HG03469 (cell line): ENCODE results near the gene SERPINA3.

Source experiments
- ATAC-seq: cut with Tn5 transposase; IDR thresholded peaks from one replicate; pipeline ENCODE4 v1.9.1; 2021; ENCODE audit warnings: mild to moderate bottlenecking, moderate library complexity, moderate number of reproducible peaks; ENCODE audit not compliant: unreplicated experiment

The SERPINA3 gene

DNA sequence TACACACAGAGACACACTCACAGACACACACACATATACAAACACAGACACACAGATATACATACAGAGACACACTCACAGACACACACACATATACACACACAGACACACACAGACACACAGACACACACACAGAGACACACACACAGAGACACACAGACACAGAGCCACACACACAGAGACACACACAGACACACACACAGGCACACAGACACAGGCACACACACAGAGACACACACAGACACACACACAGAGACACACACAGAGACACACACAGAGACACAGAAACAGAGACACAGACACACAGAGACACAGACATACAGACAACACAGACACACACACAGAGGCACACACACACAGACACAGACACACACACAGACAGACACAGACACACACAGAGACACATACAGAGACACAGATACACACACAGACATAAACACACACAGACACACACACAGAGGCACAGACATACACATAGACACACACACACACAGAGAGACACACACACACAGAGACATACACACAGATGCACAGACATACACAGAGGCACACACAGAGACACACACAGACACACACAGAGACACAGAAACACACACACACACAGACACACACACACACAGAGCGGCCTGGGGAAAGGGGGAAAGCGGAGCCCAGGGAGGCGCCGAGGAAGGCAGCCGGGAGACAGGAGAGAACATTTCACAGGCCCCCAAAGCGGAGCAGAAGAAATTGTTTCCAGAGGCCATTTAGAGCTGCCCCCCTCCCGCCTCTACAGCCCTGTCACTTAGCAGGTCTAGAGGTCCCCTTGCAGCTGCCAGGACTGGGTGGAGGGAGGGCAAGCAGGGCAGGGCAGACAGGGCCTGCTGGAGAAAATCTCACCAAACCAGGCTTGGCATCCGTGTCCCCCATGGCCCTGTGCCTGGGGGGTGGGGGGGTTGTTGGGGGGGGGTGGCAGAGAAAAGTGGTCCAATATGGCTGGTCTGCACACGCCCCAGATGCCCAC lies 38.9 kb downstream of the SERPINA3 start:
- no peak for ATAC-seq

DNA sequence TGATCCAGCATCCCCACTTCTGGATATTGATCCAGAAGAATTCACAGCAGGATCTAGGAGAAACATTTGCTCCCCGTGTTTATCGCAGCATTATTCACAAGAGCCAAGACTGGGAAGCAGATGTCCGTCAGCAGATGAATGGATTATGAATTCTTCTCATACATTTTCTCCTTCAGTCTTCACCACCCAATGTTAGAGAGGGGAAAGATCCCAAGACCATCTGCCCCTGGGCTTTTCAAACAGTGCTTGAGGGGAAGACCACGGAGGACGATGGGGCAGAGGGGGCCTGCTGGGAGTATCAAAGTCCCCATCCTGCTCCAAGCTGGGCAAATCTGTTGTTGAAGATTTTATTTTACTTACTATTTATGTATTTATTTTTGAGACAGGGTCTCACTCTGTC lies 41.1 kb downstream of the SERPINA3 start:
- ATAC-seq, result no peak

DNA sequence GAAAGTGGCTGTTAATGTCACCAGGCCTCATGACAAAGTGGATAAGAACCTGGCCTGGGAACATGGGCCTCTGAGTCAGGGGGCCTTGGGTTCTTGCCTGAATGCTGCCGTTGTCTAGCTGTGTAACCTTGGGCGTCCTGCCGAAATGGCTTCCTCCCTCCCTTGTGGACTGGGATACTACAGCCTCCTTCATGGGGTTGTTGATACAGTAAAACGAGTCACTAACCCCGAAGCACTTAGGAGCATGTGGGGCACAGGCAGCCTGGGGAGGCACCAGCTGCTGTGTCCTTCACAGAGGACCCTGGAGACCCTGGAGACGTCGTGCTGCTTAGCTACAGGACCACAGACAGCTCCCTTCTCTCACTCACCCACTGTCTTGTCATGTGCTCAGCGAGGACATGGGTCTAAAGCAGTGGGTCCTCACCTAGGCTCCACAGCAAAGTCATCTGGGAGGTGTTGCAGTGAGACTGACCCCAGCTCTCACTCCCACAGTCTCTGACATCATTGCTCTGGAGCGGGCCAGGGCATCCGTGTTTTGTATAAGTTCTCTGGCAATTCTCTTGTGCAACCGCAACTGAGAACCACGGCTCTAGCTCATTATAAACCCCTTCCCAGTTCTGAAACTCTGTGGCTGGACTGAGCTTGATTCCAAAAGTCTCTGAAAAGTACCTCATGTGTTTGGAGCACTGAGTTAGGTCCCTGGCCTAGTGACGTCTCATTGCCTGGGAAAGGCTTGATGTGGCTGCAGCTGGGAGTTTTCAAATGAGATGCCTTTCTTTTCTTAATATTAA lies 42.1 kb downstream of the SERPINA3 start:
- no peak for ATAC-seq

DNA sequence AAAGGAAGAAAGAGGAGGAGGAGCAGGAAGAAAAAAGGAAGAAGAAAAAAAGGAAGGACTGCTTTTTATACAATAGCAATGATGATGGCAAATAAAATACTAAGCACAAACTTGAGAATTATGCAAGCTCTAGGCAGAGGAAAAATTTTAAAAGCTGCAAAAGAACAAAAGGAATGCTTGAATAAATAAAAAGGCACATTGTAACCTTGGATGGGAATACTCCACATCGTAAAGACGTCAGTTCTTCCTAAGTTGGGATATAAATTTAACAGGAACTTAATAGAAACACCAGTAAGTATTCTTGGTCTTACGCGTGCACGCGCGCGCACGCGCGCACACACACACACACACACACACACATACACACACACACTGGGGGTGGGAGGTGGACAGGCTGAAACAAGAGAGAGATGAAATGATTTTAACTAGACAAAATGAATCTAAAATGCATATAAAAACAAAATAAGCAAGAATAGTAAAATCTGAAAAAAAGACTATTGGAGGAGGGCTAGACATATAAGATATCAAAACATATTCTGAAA lies 43.0 kb downstream of the SERPINA3 start:
- no peak for ATAC-seq

DNA sequence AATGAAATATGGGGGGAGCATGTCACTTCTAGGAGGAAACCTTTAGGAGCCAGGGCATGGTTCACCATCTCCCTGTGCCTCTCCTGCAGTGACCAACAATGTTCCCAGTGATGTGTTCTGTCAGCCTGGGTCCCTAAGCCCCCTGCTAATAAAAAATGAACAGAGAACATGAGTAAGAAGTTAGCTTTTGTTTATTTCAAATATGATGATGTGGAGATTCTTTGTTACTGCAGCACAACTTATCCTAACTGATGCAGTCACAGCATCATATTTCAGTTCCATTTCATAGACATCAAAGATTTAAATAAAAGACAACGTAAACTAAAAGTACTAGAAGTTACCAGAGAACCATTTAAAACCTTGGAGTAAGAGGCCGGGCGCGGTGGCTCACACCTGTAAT lies 43.9 kb downstream of the SERPINA3 start:
- ATAC-seq, result no peak

DNA sequence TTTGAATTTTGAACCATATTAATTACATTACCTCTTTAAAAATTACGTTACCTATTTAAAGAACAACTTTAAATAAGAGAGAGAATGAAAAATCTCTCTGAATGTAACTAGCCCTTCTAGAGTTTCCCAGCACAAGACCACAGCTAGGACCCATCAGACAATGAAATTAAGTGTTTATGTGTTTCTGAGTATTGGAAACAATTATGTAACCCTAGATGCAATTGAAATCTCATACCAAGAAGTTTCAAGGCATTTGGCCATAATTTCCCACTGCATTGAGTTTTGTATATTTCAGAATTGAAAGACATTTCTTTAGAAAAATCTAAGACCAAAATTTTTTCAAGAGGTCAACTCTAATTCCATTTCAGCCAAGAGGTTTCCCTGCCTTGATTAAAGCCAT lies 47.1 kb downstream of the SERPINA3 start:
- ATAC-seq, result no peak

DNA sequence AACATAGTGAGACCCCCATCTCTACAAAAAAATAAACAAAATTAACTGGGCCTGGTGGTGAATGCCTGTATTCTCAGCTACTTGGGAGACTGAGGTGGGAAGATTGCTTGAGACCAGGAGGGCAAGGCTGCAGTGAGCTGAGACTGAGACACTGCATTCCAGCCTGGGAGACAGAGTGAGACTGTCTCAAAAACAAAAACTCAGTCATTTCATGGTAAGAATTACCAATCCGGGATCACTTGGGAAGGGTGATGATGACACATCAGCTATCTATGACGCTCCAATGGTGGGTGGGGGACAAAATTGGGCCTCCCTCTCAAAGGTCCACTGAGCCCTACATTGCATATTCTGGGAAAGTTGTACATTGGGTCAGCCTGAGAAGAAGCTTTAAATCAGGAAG lies 47.7 kb downstream of the SERPINA3 start:
- ATAC-seq, result no peak

DNA sequence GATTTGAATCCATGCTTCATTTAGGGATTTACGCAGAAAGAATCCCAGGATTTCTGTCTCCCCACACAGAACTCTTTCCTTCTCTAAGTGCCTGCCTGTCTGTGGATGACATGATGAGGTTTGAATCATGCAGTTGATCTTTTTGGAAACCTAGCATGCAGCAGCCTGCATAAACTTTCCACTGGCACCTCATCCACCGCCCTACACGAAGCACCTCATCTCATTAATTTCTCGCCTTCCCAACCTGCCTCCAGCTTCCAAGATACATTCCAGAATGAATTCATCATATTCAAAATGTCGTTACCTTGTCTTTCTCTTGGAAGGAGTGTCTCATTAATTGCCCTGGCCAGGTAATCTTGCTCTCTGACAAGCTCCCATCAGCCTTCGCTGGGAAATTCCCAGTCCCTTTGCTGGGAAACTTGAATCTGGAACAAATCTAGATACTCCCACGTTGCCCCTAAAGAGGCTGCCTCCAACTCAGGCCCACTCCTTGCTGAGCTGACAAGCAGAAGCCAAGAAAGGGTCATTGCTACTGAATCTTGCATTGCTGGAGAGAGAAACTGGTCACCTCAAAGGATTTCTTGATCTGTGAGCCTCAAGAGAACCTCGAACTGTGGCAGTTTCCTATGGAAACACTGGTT lies 48.2 kb downstream of the SERPINA3 start:
- ATAC-seq, result no peak

DNA sequence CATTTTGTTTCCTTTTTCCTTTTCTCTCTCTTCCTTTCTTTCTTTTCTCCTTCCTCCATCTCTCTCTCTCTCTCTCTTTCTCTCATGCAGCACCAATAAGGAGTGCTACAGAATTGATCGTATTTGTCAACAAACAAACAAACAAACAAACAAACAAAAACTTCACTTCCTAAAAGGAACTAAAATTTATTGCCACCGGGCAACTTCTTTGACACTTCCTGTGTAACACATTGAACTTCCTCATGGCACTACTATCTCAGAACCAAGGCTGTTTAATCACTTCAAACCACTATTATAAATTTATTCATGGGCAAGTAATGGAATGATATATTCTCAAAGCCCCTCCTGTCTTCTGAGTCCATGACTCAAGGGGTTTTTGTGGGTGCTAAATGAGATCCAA lies 51.3 kb downstream of the SERPINA3 start:
- no peak for ATAC-seq

DNA sequence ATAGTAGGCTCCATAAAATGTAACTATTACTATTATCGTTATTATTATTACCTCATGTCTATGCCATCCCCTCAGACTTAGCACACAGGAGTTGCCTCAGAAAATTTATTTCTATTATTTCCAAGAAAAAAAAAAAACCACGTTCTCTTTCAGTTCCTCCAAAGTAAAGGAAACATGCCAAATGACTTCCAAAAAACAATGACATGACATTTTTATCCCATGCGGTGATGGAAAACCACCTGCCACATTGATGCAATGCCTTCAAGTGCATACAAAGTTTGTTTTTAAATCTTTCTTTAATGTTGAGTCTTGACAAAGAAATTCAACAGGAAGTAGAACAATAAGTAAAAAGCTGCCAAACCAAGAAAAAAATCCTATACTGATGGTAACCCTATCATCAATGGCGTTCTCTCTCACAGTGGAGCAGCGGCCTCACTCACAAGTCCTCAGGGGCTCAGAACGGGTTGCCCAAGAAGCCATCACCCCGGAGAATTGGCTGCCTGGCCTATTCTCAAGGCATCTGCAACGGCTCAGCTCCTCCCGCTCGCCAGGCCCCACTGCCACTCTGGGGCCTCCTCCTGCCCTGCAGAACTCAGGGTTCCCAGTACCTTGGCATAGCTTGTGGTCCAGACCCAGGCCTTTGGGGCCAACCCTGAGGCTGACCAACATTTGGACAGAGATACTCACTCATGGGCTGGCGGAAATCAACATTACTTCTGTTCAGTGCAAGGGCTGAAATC lies 51.9 kb downstream of the SERPINA3 start:
- ATAC-seq, result no peak

DNA sequence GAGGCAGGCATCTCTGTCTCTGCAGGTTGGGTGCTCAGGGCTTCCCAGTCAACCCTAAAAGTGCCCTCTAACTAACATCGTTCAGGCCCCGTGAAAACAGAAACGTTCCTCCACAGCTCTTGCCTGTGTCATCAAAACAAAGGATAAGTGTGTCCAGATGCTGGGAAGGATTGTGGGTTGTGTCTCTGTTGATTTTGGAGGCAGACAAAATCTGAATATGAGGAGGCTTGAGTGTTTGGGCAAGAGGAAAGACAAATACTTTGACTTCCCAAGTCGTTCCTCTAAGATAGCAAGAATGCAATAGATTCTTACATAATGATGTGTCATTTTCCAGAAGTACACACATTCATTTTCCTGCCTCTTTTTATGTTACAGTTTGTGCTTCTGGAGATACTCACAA lies 52.9 kb downstream of the SERPINA3 start:
- ATAC-seq, result no peak

DNA sequence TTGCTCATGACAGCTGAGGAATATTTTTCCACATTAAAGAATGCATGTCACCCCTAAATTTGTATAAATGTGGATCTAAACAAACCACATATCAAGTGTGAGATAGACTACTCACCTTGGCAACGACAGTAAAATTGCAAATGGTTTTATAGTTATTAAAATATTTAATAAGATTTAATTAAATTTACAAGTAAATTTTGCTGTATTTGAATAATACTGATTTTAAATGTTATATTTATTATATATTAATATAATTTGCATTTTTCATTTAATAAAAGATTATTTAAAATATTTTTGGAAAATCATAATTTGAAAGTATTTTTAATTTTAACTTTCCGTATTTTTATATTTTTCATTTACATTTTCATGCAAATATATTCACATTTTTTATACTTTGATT lies 53.4 kb downstream of the SERPINA3 start:
- ATAC-seq, result no peak

DNA sequence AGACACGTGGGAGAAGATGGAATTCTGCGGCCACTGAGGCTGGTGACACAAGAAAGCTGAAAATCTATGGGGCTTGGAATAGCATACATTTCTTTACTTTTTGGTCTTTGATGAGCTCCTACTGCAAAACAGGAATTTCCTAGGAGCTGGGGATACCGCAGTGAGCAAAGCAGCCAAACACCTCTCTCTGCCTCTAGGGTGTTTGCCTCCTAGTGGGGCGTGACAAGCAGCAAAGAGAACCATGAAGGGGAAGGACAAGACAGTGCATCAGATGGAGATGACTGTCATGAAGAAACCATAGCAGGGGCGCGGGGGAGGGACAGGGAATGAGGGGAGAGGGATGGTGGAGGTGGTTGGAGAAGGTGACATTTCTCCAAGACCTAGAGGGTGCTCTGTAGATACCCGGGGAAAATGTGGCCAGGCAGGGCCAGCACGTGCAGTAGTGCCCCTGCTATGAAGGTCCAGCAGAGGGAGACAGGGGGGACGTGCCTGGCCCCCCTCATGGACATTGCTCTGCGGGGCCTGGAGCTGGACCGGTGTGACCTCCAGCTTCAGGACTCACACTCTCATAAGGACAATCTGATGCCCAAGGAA lies 58.6 kb downstream of the SERPINA3 start:
- ATAC-seq, result no peak

DNA sequence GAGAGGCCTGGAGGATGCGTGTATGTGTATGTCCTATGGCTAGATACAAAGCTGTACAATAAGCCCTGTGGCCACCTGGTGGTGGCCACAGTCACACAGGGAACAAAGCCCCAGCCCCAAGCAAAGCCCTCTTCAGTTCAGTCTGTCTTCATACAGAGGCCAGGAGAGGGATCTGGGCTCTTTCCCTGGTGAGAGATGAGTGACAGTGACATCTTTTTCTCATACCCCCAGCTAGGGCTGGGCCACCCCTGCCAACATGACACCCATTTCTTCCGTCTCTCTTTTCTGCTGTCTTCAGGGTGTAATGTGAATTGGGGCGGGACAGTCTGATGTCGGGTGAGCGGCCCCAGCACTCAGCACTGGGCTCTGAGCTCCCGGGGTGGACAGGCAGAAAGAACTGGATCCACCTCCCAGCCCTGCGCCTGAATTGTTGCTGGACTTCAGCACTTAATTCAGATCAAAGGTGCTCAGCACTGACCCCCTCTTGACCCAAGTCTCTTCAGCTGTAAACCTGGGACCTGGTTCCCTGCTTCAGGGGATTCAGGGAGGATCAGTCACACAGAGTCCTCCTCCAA lies 59.8 kb downstream of the SERPINA3 start:
- ATAC-seq, result no peak

DNA sequence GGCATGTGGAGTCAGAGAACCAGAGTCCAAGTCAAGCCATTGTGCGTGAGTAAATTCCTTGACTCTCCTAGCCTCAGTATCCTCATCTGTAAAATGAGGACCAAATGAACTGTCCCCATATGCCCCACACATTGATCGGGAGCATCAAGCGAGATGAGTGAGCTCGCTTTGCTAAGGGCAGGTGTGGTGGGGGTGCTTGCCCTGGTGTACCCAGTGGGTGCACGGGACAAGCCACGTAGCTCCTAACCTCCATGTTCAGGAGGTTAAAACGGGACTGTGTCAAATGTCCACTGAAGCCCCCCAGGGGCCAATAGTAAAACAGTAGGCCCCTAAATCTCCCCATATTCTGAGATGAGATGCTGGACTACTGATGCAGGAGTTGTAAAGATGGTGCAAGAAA lies 60.9 kb downstream of the SERPINA3 start:
- no peak for ATAC-seq
